DMS114 treated with DMSO at 0.1 percent for 48 hours (cell line): Measurements from ENCODE around the gene IGLON5.

Source experiments
- DNase-seq: peaks from one replicate; lab custom pipeline; 2025; ENCODE audit not compliant: unreplicated experiment; lab: John Stamatoyannopoulos, UW

IGLON5 gene

GRCh38 chr19:51311351-51312257, at the start of gene IGLON5:
TSS of gene IGLON5 (plus strand) at chr19:51311644. CDS start at chr19:51311848, 204 bp downstream.
- DNase-seq = no peak

- no peak for DNase-seq
Measured at GRCh38 chr19:51263808-51264207, 47.6 kb upstream of the IGLON5 start.

DNA sequence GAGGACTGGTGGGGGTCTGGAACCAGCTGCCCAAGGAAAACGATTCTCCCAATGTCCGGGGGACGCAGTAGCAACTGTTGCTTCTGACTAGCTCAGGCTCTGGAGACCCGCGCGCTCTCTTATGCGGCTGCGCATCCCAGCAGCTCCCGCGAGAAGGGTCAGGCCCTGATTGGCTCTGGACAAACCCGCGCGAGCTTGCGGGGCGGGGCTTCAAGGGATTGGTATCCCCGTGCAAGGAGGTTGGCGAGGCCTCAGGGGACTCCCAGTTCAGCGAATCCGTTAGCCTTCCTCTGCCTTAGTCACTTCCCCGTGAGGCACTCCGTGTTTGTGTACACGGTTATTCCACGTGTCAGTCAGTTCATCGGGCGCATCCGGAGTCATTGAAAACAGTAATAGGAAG, 40.4 kb upstream of the IGLON5 start:
- no peak for DNase-seq

- DNase-seq = no peak
Measured at GRCh38 chr19:51272183-51272810, 39.1 kb upstream of the IGLON5 start.

GRCh38 chr19:51274049-51274770, 37.2 kb upstream of the IGLON5 start:
- no peak for DNase-seq

GRCh38 chr19:51277112-51277511, 34.3 kb upstream of the IGLON5 start:
- DNase-seq = no peak

GRCh38 chr19:51282335-51282734, 29.1 kb upstream of the IGLON5 start:
- DNase-seq = no peak

DNA sequence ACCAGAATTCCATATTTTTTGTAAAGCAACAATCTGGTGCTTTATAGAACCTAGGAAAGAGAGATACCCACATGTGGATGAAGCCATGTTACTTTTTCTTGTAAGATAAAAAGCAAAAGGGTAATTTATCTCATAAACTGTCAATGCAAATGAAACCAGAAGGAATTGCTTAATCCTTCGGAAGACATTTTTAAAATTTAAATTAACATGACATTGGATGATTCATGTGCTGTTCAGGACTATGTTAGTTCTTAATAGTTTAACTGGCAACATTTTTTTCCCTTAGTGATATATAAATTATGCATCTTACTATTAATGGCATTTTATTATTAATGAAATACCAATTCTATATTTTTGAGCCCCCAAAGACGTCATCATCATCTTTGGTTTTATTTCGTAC, 25.8 kb upstream of the IGLON5 start:
- no peak for DNase-seq

DNA sequence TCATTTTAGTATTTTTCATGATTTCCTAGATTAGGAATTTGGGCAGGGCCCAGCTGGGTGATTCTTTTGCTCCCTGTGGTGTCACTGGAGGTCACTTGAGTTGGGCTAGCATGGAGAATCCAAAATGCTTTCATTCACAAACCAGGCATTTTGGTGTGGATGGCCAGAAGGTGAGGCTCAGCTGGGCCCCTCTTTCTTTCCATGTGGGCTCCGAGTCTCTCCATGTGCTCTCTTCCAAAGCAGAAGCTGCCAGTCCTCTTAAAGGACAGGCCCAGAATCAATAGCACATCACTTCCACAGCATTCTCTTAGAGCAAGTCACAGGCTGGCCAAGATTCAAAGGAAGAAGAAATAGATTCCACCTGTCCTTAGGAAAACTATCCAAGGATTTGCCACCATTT, 21.8 kb upstream of the IGLON5 start:
- DNase-seq = no peak

- DNase-seq = no peak
Measured at GRCh38 chr19:51292971-51293370, 18.5 kb upstream of the IGLON5 start.

DNA sequence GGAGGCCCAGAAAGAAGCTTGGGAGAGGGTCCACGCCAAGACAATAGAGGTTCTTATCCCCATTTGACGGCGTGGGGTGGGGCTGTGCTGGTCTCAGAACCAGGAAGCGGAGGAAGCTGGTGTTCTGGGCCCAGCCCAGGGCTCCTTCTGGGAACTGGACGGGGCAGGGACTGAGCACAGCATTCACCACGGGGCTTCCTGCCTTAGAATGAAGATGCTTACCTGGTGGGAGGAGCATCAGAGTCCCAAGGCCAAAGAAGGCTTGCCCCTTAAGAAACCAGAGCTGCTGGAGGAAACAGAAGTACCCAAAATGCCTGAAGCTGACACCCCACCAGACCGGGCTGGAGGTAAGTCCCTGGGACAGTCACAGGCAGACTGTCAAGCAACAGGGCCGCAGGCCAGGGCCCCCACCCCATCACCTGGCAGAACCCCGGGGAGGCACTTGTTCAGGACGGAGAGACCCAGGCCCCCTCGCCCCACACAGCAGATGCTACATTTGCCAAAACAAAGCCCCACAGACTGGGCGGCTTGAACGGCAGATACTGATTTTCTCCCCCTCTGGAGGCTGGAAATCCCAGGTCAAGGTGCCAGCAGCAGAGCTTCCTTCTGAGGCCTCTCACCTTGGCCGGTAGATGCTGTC, 17.8 kb upstream of the IGLON5 start:
- DNase-seq = no peak

DNA sequence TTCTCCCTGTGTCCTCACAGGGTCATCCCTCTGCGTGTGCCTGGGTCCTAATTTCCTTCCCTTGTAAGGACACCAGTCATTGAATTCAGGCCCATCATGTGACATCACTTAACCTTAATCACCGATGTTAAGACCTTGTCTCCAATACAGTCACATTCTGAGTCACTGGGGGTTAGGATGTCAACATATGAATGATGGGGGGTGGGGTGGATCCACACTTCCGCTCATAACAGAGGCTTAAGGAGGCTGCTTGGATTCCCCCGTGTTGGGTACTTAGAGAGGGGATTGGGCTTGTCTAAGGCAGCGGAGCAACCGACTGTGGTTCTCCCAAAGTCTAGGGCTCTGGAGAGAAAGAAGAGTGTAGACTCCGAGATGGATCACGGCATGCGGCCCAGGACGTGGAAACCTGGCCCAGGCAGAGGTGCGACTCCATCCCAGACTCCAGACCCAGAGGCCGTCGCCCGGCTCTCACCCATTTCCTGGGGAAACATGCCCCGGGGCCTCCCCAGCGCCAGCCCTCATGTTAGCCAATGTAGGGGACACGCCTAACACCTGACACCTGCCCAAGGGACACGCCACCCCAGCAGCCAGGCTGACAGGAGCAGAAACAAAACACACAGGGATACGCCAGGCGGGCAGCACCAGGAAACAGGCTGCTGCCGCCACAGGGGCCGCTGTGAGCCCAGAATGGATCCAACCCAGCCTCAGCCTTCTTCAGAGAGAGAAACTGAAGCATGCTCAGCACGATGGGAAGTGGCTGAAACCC, 17.1 kb upstream of the IGLON5 start:
- DNase-seq = no peak

DNA sequence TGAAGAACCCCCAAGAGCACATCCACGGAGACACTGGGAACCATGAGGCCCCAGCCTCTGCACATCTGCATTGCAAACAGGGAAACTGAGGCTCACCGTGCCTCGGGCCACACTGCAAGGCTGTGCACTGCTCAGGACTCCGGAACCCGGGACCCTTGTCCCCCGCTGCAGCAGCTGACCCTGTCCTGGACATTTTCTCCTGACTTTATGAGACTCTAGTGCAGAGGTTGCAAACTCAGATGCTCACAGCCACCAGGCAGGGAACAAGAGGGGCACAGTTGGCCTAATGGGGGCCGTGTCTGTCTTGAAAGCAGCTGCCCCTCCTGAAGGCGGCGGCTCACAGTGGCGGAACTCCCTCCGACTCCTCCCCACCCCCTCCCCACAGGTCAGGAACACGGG, 16.5 kb upstream of the IGLON5 start:
- DNase-seq = no peak

- DNase-seq = no peak
Measured at GRCh38 chr19:51295382-51296126, 15.9 kb upstream of the IGLON5 start.

DNA sequence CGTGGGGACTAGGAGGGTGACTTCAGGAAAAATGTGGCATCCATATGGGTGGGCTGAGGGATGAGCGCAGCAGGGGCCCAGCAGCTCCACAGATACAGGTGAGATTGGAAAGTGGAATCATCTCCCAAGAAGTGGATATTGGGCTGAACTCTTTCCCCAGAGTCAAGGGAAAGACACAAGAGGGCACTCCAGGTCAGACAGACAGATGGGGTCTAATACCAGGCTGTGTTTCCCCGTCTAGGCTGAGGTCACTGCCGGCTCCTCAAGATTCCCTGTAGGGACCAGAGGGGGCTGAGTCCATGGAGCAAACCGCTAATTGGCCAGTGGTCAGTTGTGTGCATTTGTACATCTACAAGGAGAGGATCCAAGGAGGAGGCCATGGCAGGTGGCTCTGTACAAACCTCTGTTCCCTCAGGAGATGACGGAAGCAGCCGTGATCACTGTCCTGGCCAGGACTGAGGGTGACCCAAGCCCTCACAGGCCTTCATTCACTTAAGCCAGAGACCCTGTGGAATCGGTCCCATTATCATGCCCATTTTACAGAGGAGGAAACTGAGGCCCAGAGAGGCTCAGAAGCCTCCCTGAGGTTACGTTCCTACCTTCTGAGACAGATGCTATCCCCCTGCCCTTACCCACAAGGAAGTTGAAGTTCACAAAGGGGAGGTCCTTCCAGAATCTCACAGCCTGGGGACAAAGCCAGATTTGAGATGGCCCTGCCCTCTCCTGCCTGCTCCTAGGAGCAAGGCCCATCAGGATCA, 14.9 kb upstream of the IGLON5 start:
- no peak for DNase-seq

DNA sequence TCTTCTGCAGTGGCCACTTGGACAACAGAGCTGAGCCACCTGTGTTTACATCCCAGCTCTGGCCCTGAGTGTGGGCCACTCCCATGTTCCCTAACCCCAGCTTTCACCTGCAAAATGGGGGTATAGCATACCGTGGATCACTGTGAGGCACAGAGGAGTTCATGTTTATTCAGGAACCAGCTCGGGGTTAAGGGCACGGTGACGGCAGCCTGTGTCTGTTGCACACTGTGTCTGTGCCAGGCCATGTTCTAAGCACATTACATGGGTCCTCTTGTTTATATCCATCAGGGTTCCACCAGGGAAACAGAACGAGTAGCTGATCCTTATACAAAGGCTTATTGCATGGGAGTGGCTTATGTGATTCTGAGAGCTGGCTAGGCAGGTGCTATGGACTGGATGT, 14.0 kb upstream of the IGLON5 start:
- no peak for DNase-seq

DNA sequence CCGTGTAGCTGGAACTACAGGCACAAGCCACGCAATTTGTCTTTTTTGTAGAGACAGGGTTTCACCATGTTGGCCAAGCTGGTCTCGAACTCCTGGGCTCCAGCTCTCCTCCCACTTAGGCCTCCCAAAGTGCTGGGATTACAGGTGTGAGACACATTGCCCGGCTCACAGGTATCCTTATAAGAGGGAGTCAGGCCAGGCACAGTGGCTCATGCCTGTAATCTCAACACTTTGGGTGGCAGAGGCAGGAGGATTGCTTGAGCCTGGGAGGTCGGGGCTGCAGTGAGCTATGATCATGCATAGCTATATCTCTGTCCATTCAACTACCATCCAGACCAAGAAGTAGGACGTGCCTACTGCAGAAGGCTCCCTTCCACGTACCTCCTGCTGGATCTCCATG, 10.2 kb upstream of the IGLON5 start:
- DNase-seq = no peak

- no peak for DNase-seq
Measured at GRCh38 chr19:51305479-51305878, 6.0 kb upstream of the IGLON5 start.

GRCh38 chr19:51316688-51317087, 5.2 kb downstream of the IGLON5 start:
- DNase-seq = no peak
